ENCODE data around the gene HAAO. TPM values are rescaled to one million over a fixed set of nuclear protein-coding genes. Genes with fewer than 3 reads are reported as not detected.

The HAAO gene
- total and polyA plus RNA-seq, 2 of the 13 experiments (the other 11 are each of a cell fraction or from before 2014, with no cell fraction given): 36.1 to 42.7 TPM

GRCh38 chr2:42748840-42749239, 43.5 kb downstream of the HAAO start:
- Histone ChIP-seq H3K36me3 (replicated peaks in 1 of 2; ENCODE audit: control insufficient read depth in 1 of 2, insufficient read depth in 2 of 2, low read length in 2 of 2) (no peaks in the 10 kb centered on the region; a peak in 3 of 5 replicates), H3K4me2 (ENCODE audit: low read depth, low read length) (no peak overlapping the region), H3K27ac (ENCODE audit: extremely low read length, insufficient read depth, low read length) (no peak overlapping the region), H4K20me1 (ENCODE audit: insufficient read depth, low read length) (no peaks in the 10 kb centered on the region), H3K4me3 (replicated peaks in 1 of 3; ENCODE audit: insufficient read depth in 1 of 3, low read depth in 2 of 3, low read length in 3 of 3) (no peak overlapping the region), H3K9ac (ENCODE audit: insufficient read depth, low read depth, low read length) (no peak overlapping the region), H3K9me3 (ENCODE audit: low read length) (no peaks in the 10 kb centered on the region), H3K27me3 (ENCODE audit: control insufficient read depth in 1 of 2, insufficient read depth in 2 of 2, low read length in 2 of 2) (no peaks in the 10 kb centered on the region), H2AFZ (ENCODE audit: low read length) (no peak overlapping the region), H3K79me2 (ENCODE audit: insufficient read depth, low read length) (no peaks in the 10 kb centered on the region), H3K4me1 (ENCODE audit: insufficient read depth, low read length) (no peaks in the 10 kb centered on the region)
- in situ Hi-C loops (cut with HindIII; ENCODE audit: extremely low pct_ligation_motif_present, low pct_unique_long_range_greater_than_20kb): no loop called here
- DNase-seq (ENCODE audit: low spot score) (no peak), ATAC-seq (no peak), FAIRE-seq (no peak)
- ChIA-PET POLR2A (no interaction called here), CTCF (ENCODE audit: low intra/inter-chr PET ratio, low total read pairs) (no interaction called here)
- intact Hi-C loops (cut with micrococcal nuclease; ENCODE audit: unreplicated experiment): no loop called here
- 80% methylated on average over 4 of the region's 4 CpGs for WGBS (ENCODE audit: low lambda C conversion rate)
- BruUV-seq (replicated peaks): no TSS peak
- TF ChIP-seq MBD4 (IDR thresholded peaks at IDR 0.05; ENCODE audit: borderline replicate concordance, low read length) (no peak), ZNF580 (CRISPR knock-in tag; IDR thresholded peaks at IDR 0.05; ENCODE audit: borderline replicate concordance, low read depth) (no peak), MAZ (IDR thresholded peaks at IDR 0.05; ENCODE audit: borderline replicate concordance, low read depth, low read length) (no peak), MAZ (CRISPR knock-in tag; IDR thresholded peaks at IDR 0.05; ENCODE audit: low read depth) (no peak), ZFP36L2 (CRISPR knock-in tag; IDR thresholded peaks at IDR 0.05) (no peak), NR2F1 (CRISPR knock-in tag; IDR thresholded peaks at IDR 0.05) (no peak), KMT2B (CRISPR knock-in tag; IDR thresholded peaks at IDR 0.05) (no peak), ZNF776 (CRISPR knock-in tag; IDR thresholded peaks at IDR 0.05) (no peak), ZNF770 (CRISPR knock-in tag; IDR thresholded peaks at IDR 0.05) (no peak), NR0B2 (CRISPR knock-in tag; IDR thresholded peaks at IDR 0.05) (no peak), ZNF512 (CRISPR knock-in tag; IDR thresholded peaks at IDR 0.05) (no peak), MLXIP (CRISPR knock-in tag; IDR thresholded peaks at IDR 0.05; ENCODE audit: borderline replicate concordance) (no peak), ZNF615 (CRISPR knock-in tag; IDR thresholded peaks at IDR 0.05; ENCODE audit: borderline replicate concordance) (no peak), NFE2 (CRISPR knock-in tag; IDR thresholded peaks at IDR 0.05) (no peak)
